KMS-11 (cell line): Measurements from ENCODE around the gene WIPF3.

Experiments used
- H2AFZ ChIP-seq: fragments of 200-600 bp; sonication (generic); 2 replicates; pipeline ENCODE4 v1.6.1; 2016; ENCODE audit warnings: antibody characterized with exemption, mixed run types, low read depth
- H3K27ac ChIP-seq: fragments of 200-600 bp; sonication (generic); 2 replicates; pipeline ENCODE4 v1.6.1; 2016; ENCODE audit warnings: mild to moderate bottlenecking, mixed run types
- H3K27me3 ChIP-seq: fragments of 200-600 bp; sonication (generic); 2 replicates; pipeline ENCODE4 v1.6.1; 2017; ENCODE audit warnings: mild to moderate bottlenecking, low read depth, mixed run types, moderate library complexity; ENCODE audit not compliant: insufficient read depth
- H3K36me3 ChIP-seq: fragments of 200-600 bp; sonication (generic); 2 replicates; pipeline ENCODE4 v1.6.1; 2017; ENCODE audit warnings: mild to moderate bottlenecking, mixed run types; ENCODE audit not compliant: insufficient read depth
- H3K4me1 ChIP-seq: fragments of 200-600 bp; sonication (generic); 2 replicates; pipeline ENCODE4 v1.6.1; 2016; ENCODE audit warnings: mild to moderate bottlenecking, low read depth, mixed run types; ENCODE audit not compliant: poor library complexity, severe bottlenecking
- H3K4me2 ChIP-seq: fragments of 200-600 bp; sonication (generic); 2 replicates; pipeline ENCODE4 v1.7.0; 2016; ENCODE audit warnings: mild to moderate bottlenecking, mixed run types
- H3K4me3 ChIP-seq: fragments of 200-600 bp; sonication (generic); IDR thresholded peaks from 2 replicates; pipeline ENCODE4 v1.6.1; 2017; ENCODE audit warnings: low read depth, low read length, mixed read lengths; ENCODE audit not compliant: insufficient read depth
- H3K79me2 ChIP-seq: fragments of 200-600 bp; sonication (generic); 2 replicates; pipeline ENCODE4 v1.6.1; 2016; ENCODE audit warnings: low read depth, mixed run types; ENCODE audit not compliant: insufficient read depth
- H3K9ac ChIP-seq: fragments of 200-600 bp; sonication (generic); 2 replicates; pipeline ENCODE4 v1.6.1; 2016; ENCODE audit warnings: mild to moderate bottlenecking, mixed run types
- H4K20me1 ChIP-seq: fragments of 200-600 bp; sonication (generic); 2 replicates; pipeline ENCODE4 v1.6.1; 2016; ENCODE audit warnings: mild to moderate bottlenecking, mixed run types; ENCODE audit not compliant: insufficient read depth
- CTCF ChIP-seq: fragments of 200-600 bp; sonication (generic); conservative IDR thresholded peaks from 2 replicates; pipeline ENCODE4 v1.6.1; 2017; ENCODE audit warnings: low read depth, mild to moderate bottlenecking, antibody characterized with exemption, low read length, moderate library complexity, mixed read lengths

Gene WIPF3

GRCh38 chr7:29854257-29854938 is 48.1 kb downstream of the WIPF3 start:
- Histone ChIP-seq H4K20me1 (no peaks in the 10 kb centered on the region), H3K27ac (no peak overlapping the region), H3K79me2 (no peaks in the 10 kb centered on the region), H2AFZ (no peak overlapping the region), H3K4me2 (no peak overlapping the region), H3K4me1 (no peaks in the 10 kb centered on the region), H3K36me3 (no peaks in the 10 kb centered on the region), H3K27me3 (no peaks in the 10 kb centered on the region), H3K4me3 (no peak overlapping the region), H3K9ac (no peak overlapping the region)
- TF ChIP-seq CTCF: no peak

DNA sequence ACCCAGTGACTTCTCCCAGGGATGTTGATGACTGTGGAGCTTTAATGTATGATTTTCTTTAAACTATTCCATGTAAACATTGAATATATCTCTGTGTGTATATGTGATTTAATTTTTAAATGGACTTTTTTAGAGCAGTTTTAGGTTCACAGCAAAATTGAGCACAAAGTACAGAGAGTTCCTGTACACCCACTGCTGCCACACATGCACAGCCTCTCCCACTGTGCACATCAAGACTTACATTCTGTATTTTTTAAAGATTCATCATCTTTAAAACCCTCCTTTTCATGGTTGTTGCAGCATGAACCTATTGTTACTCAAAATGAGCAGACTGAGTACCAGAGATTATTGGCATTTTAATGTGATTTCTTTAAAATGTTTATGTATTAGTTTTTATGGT is 51.3 kb downstream of the WIPF3 start:
- no peak overlapping the region for H3K27ac ChIP-seq
- H3K79me2 ChIP-seq: no peaks in the 10 kb centered on the region
- no peaks in the 10 kb centered on the region for H3K36me3 ChIP-seq
- TF ChIP-seq CTCF: no peak
- H3K27me3 ChIP-seq: no peaks in the 10 kb centered on the region
- no peak overlapping the region for H3K4me2 ChIP-seq
- no peak overlapping the region for H3K4me3 ChIP-seq
- H4K20me1 ChIP-seq: no peaks in the 10 kb centered on the region
- no peak overlapping the region for H3K9ac ChIP-seq
- no peaks in the 10 kb centered on the region for H3K4me1 ChIP-seq
- no peak overlapping the region for H2AFZ ChIP-seq

DNA sequence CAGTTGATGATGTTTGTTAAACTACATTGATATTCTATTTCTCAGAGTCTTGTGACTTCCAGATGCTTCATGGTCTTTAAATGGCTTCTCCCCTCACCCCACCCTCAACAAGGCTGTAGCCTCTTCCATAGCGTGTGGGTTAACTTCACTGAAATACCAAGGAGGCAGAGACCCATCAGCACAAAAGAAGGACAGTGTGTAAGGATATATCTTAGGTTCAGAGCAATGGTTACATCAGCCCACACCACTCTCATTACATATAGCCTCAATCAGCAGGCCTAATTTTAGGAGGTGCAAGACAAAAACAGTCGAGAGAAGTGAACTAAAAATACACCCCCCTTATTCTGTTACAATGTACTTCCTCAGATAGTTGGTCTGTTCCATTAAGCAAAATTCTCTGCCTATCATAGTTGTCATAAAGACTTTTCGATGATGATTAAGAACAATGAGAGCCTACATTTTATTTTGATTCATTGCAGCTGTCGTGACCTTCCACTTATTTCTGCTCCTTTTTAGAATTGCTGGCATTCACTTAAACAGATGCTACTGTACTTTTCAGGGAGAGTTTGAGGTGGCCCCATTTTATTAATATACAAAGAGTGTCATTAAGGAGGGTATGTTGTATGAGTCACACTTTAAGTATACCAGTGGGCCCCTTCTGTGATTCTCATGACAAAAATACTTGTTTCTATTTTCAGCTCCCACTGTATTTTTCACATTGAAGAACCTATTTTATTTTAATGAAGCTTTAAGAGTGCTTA is 52.1 kb downstream of the WIPF3 start:
- H2AFZ ChIP-seq: no peak overlapping the region
- H4K20me1 ChIP-seq: no peaks in the 10 kb centered on the region
- H3K4me3 ChIP-seq: no peak overlapping the region
- no peaks in the 10 kb centered on the region for H3K36me3 ChIP-seq
- H3K4me2 ChIP-seq: no peak overlapping the region
- H3K27me3 ChIP-seq: no peaks in the 10 kb centered on the region
- no peak overlapping the region for H3K9ac ChIP-seq
- TF ChIP-seq CTCF: no peak
- H3K79me2 ChIP-seq: no peaks in the 10 kb centered on the region
- no peak overlapping the region for H3K27ac ChIP-seq
- no peaks in the 10 kb centered on the region for H3K4me1 ChIP-seq

DNA sequence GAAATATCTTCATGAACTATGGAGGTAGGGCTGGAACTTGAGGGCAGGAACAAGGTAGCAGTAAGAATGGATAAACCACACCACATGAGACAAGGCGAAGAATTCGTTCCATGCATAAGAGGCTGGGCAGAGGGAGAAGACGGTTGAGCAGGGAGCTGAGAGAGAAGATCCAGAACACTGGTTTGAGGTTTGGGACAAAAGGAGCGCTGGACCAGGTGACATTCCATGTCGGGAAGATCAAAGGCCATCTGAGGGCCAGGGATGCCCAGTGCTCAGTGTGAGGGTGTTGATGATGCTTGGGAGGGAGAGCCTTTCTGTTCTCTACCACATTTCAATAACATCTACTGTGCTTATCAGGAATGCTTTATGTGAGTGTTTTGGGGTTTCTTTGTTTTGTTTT is 52.8 kb downstream of the WIPF3 start:
- no peaks in the 10 kb centered on the region for H3K79me2 ChIP-seq
- H4K20me1 ChIP-seq: no peaks in the 10 kb centered on the region
- H3K36me3 ChIP-seq: no peaks in the 10 kb centered on the region
- H3K27ac ChIP-seq: no peak overlapping the region
- H3K27me3 ChIP-seq: no peaks in the 10 kb centered on the region
- no peak overlapping the region for H3K9ac ChIP-seq
- TF ChIP-seq CTCF: no peak
- no peaks in the 10 kb centered on the region for H3K4me1 ChIP-seq
- no peak overlapping the region for H2AFZ ChIP-seq
- H3K4me2 ChIP-seq: no peak overlapping the region
- no peak overlapping the region for H3K4me3 ChIP-seq
